Fibroblast of gingiva (primary cell): ENCODE data around the gene ARHGAP24.
A peak's percentile ranks its signal among the peaks of the same experiment; 100 is the strongest.
"Not testable (repeated sequence)": the region's sequence is repeated elsewhere in the genome, so short reads cannot be mapped to it uniquely, and the experiment has no call there.

Source experiments
- DNase-seq: peaks from one replicate; pipeline ENCODE4 v3.0.0-alpha.2; 2011; ENCODE audit warnings: low read depth

The ARHGAP24 gene

GRCh38 chr4:86021671-86022070 lies 546.7 kb downstream of the ARHGAP24 start:
- not testable (repeated sequence) for DNase-seq

- no peak for DNase-seq
These were observed 551.8 kb downstream of the ARHGAP24 start for GRCh38 chr4:86026720-86027119.

- no peak for DNase-seq
These were observed 557.0 kb downstream of the ARHGAP24 start for GRCh38 chr4:86031927-86032326.

GRCh38 chr4:86032476-86033022 lies 557.6 kb downstream of the ARHGAP24 start:
- peak; percentile 97 for DNase-seq

- DNase-seq, result peak; percentile 99
These were observed 558.2 kb downstream of the ARHGAP24 start for GRCh38 chr4:86033171-86033570.

GRCh38 chr4:86034616-86035015 lies 559.7 kb downstream of the ARHGAP24 start:
- DNase-seq, result no peak

- DNase-seq, result no peak
These were observed 560.7 kb downstream of the ARHGAP24 start for GRCh38 chr4:86035688-86036087.

- peak; percentile 42 for DNase-seq
These were observed 561.8 kb downstream of the ARHGAP24 start for GRCh38 chr4:86036736-86037135.

GRCh38 chr4:86038037-86038436 lies 563.1 kb downstream of the ARHGAP24 start:
- DNase-seq, result no peak

GRCh38 chr4:86043755-86044592 lies 569.0 kb downstream of the ARHGAP24 start:
- DNase-seq, result peak; percentile 40

GRCh38 chr4:86044593-86044985 lies 569.6 kb downstream of the ARHGAP24 start:
- no peak for DNase-seq

GRCh38 chr4:86048426-86048825 lies 573.5 kb downstream of the ARHGAP24 start:
- peak; percentile 53 for DNase-seq

- DNase-seq, result no peak
These were observed 575.5 kb downstream of the ARHGAP24 start for GRCh38 chr4:86050496-86050895.
